Activated CD4-positive, alpha-beta memory T cell treated with anti-CD3 and anti-CD28 coated beads, Interleukin-2, amount 10 ng/mL, durations not matched to agents 7 days and 5 days (primary cell): ENCODE data around the gene TBC1D22B. TPM values are rescaled to one million over a fixed set of nuclear protein-coding genes. Genes with fewer than 3 reads are reported as not detected.

Experiments used
- CTCF ChIA-PET: fragments of 350-600 bp; sonication (Branson Sonifier 250); formaldehyde crosslinking; loops from one replicate; lab custom pipeline; 2021; ENCODE audit warnings: antibody characterized with exemption, inconsistent platforms; lab: Charles Lee
- POLR2A ChIA-PET: fragments of 350-600 bp; sonication (Branson Sonifier 250); formaldehyde crosslinking; loops from one replicate; lab custom pipeline; 2021; ENCODE audit warnings: antibody characterized with exemption; lab: Charles Lee
- DNase-seq: peaks from one replicate; pipeline ENCODE4 v3.0.0-alpha.2; 2020
- H3K27ac Mint-ChIP-seq: one replicate; pipeline ENCODE4 v1.8.0; 2021; ENCODE audit warnings: mild to moderate bottlenecking, mixed read lengths
- H3K27me3 Mint-ChIP-seq: one replicate; pipeline ENCODE4 v1.8.0; 2021; ENCODE audit warnings: mixed read lengths
- H3K36me3 Mint-ChIP-seq: one replicate; pipeline ENCODE4 v1.8.0; 2021; ENCODE audit warnings: low read depth, mixed read lengths
- H3K4me1 Mint-ChIP-seq: one replicate; pipeline ENCODE4 v1.8.0; 2021; ENCODE audit warnings: mixed read lengths
- H3K4me3 Mint-ChIP-seq: one replicate; pipeline ENCODE4 v1.8.0; 2021; ENCODE audit warnings: mild to moderate bottlenecking, mixed read lengths
- H3K9me3 Mint-ChIP-seq: one replicate; pipeline ENCODE4 v1.8.0; 2021; ENCODE audit warnings: mixed read lengths
- total RNA-seq, 2 experiments: library from RNA; stranded (reverse); gene quantifications; one replicate each; pipeline ENCODE4 v1.2.3, GENCODE V29; 2021

The TBC1D22B gene
- total RNA-seq, 2 experiments from 2014 or later = 16.5 TPM

DNA sequence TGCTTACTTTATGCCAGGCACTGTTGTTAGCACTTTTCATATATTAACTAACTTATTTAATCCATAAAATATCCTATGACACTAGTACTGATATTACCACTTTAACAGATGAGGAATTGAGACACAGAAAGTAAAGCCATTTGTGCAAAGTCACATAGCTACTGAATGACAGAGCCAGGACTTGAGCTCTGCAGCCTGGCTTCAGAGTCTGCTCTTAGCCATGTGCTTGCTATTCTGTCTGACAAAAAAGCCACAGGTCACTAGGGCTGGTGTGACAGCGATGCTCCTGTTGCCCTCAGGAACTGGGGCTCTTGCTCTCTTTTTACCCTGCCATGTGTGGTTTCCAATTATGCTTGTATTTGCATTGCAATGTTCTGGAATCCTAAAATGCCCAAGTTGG is 51.5 kb downstream of the TBC1D22B start:
- no peak overlapping the region for H3K27ac Mint-ChIP-seq
- peaks cover 7% of the 10 kb centered on the region for H3K4me1 Mint-ChIP-seq

DNA sequence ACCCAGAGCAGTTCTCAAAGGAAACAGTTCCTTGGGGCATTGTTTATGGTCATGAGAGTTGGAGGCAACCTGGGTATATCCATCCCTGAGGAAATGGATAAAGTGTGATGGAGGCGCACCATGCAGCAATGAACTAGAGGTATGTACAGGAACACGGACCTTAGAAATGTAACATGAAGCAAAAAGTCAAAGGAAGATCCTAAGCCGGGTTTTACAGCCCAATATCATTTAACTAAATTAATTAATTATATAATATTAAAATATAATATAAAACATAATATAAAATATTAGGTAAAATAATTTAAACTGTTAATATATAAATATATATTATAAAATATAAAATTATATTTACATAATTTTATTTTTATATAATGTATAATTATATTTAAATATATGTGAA is 52.1 kb downstream of the TBC1D22B start:
- CTCF ChIA-PET = interaction anchor here (0.8 to 1.3 kb wide), 3 partner anchors 10 to 36 kb away, joined by 3 to 6 read pairs (median 3); no protein-coding TSS in a partner anchor
- no peaks in the 10 kb centered on the region for H3K9me3 Mint-ChIP-seq
- peaks cover 22% of the 10 kb centered on the region for H3K36me3 Mint-ChIP-seq
- H3K27ac Mint-ChIP-seq = no peak overlapping the region
- no peaks in the 10 kb centered on the region for H3K27me3 Mint-ChIP-seq
- H3K4me1 Mint-ChIP-seq = peaks cover 6% of the 10 kb centered on the region
- H3K4me3 Mint-ChIP-seq = no peak overlapping the region
- POLR2A ChIA-PET = no interaction called here
- no peak for DNase-seq

More for the DNA sequence above, 51.5 kb downstream of the TBC1D22B start:
- Mint-ChIP-seq H3K36me3 (peaks cover 23% of the 10 kb centered on the region), H3K9me3 (no peaks in the 10 kb centered on the region), H3K27me3 (no peaks in the 10 kb centered on the region), H3K4me3 (no peak overlapping the region)
- no peak for DNase-seq
- ChIA-PET POLR2A (no interaction called here), CTCF (no interaction called here)

DNA sequence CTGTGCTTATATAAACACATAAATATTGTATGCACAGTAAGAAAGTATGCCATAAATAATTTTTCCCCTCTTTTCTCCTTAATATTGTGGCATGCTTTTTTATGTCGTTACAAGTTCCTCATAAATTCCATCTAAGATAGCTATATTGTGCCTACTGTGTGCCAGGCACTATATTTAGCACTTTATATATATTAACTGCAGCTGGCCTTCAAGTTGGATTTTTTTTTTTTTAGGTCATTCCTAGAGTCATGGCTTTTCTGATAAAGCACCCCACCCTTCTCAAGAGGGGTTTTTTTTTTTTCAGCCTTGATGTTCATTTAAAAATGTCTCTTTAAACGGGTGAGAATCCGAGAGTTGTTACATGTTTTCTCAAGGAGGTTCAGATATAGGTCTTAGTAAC is 53.4 kb downstream of the TBC1D22B start:
- POLR2A ChIA-PET = interaction anchor here (0.7 kb wide), 1 partner anchor 68 kb away, joined by 3 read pairs; no protein-coding TSS in a partner anchor
- CTCF ChIA-PET = interaction anchor here (1.2 to 6.7 kb wide), 3 partner anchors 11 to 290 kb away, joined by 3 to 71 read pairs (median 3); no protein-coding TSS in a partner anchor
- no peaks in the 10 kb centered on the region for H3K27me3 Mint-ChIP-seq
- no peak overlapping the region for H3K27ac Mint-ChIP-seq
- peaks cover 28% of the 10 kb centered on the region for H3K36me3 Mint-ChIP-seq
- no peak for DNase-seq
- peaks cover 8% of the 10 kb centered on the region for H3K4me1 Mint-ChIP-seq
- H3K9me3 Mint-ChIP-seq = no peaks in the 10 kb centered on the region
- H3K4me3 Mint-ChIP-seq = no peak overlapping the region

DNA sequence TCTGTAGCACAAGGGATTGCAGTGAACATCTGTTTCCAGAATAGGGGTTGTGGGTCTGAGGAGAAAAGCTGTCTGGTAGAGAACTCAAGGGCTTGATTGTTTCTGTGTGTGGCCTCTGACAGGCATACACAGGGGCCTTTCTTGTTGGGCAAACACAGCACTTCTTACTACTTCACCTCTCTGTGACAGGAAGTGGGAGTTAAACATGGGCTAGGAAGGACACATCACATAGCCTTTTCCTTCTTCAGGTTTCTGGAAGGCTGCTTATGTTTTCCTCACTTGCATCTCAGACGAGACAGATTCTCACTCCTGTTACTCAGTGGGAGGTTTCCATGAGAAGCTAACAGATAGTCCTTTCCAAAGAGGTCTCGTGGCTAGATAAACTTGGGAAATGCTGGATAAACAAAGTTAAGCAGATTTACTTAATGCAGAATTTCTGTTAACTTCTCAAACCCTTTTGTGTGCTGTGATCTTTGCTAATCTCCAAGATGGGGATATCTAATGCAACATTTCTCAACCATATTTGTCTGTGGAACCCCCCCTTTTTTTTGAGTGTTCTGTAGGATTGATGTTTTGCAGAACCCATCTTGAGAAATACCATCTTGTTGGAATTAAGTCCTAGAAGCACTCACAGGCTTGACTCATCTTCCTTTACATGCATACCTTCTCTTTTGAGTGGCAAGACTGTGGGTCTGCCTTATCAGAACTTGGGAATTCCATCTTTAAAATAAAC is 54.3 kb downstream of the TBC1D22B start:
- H3K9me3 Mint-ChIP-seq = no peaks in the 10 kb centered on the region
- no peaks in the 10 kb centered on the region for H3K27me3 Mint-ChIP-seq
- DNase-seq = no peak
- peaks cover 28% of the 10 kb centered on the region for H3K36me3 Mint-ChIP-seq
- peak overlapping the region; percentile 23 for H3K27ac Mint-ChIP-seq
- ChIA-PET POLR2A (no interaction called here), CTCF (interaction anchor here (6.7 kb wide), 1 partner anchor 291 kb away, joined by 71 read pairs; no protein-coding TSS in a partner anchor)
- H3K4me1 Mint-ChIP-seq = peaks cover 8% of the 10 kb centered on the region
- no peak overlapping the region for H3K4me3 Mint-ChIP-seq

DNA sequence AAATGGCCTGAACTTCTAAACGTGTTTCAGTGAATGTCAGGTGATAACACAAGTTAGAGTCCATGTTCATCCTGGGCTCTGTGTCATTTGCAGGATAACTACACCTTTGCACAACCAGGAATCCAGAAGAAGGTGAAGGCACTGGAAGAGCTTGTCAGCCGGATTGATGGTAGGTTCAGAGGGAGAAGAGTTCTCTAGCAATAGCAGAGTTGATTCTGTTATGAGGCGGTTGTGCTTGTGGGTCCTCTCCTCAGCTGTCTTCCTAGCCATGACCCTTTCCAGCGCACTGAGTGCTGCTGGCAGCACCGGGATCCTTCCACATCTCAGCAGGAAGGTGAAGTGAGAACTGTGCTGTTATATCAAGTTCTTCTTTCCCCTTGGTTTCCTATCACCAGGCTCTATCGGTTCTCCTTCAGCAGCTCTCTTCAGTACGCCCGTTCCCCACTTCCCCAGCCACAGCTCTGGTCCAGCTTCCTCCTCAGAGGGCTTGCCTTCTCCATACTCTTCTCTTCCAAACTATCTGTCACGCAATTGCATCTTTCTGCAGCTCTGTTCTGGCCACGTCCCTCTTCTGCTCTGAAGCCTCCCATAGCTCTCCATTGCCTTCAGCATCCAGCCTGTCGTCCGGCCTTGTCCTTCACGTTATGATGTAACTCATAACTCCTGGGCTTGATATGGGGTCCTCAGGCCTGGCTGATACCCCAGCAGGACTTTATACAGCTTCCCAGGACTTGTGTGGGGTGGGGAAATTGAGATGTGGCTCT is 56.3 kb downstream of the TBC1D22B start:
- ChIA-PET POLR2A (interaction anchor here (1.8 to 2.9 kb wide), 2 partner anchors 56 to 296 kb away, joined by 4 to 9 read pairs; partner anchors contain the start of genes TBC1D22B and TMEM217), CTCF (interaction anchor here (0.5 to 6.7 kb wide), 22 partner anchors 9 to 547 kb away, joined by 3 to 71 read pairs (median 4); partner anchors contain the start of genes TBC1D22B and TMEM217)
- no peak overlapping the region for H3K27ac Mint-ChIP-seq
- H3K9me3 Mint-ChIP-seq = no peaks in the 10 kb centered on the region
- DNase-seq = no peak
- H3K4me3 Mint-ChIP-seq = no peak overlapping the region
- peaks cover 21% of the 10 kb centered on the region for H3K36me3 Mint-ChIP-seq
- no peaks in the 10 kb centered on the region for H3K27me3 Mint-ChIP-seq
- H3K4me1 Mint-ChIP-seq = peaks cover 8% of the 10 kb centered on the region

DNA sequence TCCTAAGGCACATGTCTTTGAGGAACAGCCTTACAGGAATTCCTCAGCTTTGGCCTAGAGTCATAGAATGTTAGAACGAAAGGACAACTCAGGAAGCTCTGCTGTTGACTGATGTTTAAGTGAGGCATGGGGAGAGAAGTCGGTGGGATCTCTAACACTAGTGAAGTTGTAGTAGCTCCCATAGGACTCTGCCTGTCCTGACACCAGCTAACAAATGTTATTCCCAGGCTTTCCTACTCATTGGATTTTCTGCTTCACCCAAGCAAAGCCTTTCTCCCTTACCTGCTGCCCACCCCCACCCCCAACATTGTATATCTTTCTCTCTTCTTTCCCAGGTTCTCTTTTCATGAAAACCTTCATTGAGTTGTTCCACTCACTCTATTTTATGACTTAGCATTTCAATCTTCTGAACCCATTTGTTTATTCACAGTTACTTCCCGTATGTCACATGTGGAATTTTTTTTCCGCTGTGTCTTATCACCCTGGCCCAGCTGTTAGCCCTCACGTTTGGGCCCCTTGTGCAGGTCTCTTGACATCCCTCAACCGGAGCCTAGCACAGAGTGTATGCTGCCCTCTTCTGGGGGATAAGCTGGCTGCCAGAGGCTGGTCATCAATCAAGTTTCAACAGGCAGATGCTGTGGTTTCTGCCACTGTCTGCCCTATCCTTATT is 57.0 kb downstream of the TBC1D22B start:
- DNase-seq = peak; percentile 56
- H3K4me3 Mint-ChIP-seq = no peak overlapping the region
- H3K27ac Mint-ChIP-seq = no peak overlapping the region
- H3K4me1 Mint-ChIP-seq = peaks cover 10% of the 10 kb centered on the region
- peaks cover 16% of the 10 kb centered on the region for H3K36me3 Mint-ChIP-seq
- no peaks in the 10 kb centered on the region for H3K9me3 Mint-ChIP-seq
- ChIA-PET CTCF (interaction anchor here (0.6 to 6.7 kb wide), 22 partner anchors 10 to 548 kb away, joined by 3 to 71 read pairs (median 4); partner anchors contain the start of genes TBC1D22B and TMEM217), POLR2A (interaction anchor here (1.8 to 2.9 kb wide), 2 partner anchors 57 to 297 kb away, joined by 4 to 9 read pairs; partner anchors contain the start of genes TBC1D22B and TMEM217)
- no peaks in the 10 kb centered on the region for H3K27me3 Mint-ChIP-seq

DNA sequence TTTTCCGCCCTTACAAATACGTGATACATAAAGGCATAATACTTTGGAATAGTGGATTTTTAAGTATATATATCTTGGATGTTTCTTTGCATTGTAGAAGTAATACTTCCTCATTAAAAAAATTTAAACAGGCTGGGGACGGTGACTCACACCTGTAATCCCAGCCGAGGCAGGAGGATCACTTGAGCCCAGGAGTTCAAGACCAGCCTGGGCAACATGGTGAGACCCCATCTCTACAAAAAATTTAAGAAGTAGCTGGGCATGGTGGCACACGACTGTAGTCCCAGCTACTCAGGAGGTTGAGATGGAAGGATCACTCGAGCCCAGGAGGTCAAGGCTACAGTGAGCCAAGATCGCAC is 57.6 kb downstream of the TBC1D22B start:
- no peak for DNase-seq
- Mint-ChIP-seq H3K27me3 (no peaks in the 10 kb centered on the region), H3K4me1 (peaks cover 13% of the 10 kb centered on the region), H3K9me3 (no peaks in the 10 kb centered on the region), H3K4me3 (no peak overlapping the region), H3K36me3 (peaks cover 18% of the 10 kb centered on the region), H3K27ac (no peak overlapping the region)
- POLR2A ChIA-PET = interaction anchor here (1.8 to 2.9 kb wide), 2 partner anchors 57 to 297 kb away, joined by 4 to 9 read pairs; partner anchors contain the start of genes TBC1D22B and TMEM217
- CTCF ChIA-PET = interaction anchor here (0.7 to 6.7 kb wide), 15 partner anchors 10 to 412 kb away, joined by 3 to 71 read pairs (median 4); no protein-coding TSS in a partner anchor

DNA sequence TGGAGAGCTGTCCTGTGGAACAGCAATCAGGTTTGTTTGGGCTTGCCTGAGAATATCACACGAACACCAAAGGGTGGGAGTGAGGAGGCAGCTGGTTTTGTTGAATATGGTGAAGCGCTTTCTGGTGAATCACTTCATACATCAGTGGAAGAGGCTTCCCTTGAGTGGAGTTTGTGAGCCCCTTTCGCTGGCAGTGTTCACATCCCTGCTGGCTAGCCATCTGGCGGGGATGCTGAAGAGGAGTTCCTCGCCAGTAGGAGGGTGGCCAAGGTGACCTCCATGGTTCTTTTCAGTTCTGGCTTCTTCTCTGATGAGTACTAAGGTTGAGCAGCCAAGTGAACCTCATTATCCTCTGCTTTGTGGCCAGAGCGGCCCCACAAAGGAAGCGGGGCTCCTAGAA is 58.5 kb downstream of the TBC1D22B start:
- ChIA-PET POLR2A (no interaction called here), CTCF (interaction anchor here (1.1 to 6.7 kb wide), 5 partner anchors 9 to 295 kb away, joined by 3 to 71 read pairs (median 8); no protein-coding TSS in a partner anchor)
- Mint-ChIP-seq H3K27me3 (no peaks in the 10 kb centered on the region), H3K27ac (no peak overlapping the region), H3K4me1 (peaks cover 13% of the 10 kb centered on the region), H3K36me3 (peaks cover 18% of the 10 kb centered on the region), H3K9me3 (no peaks in the 10 kb centered on the region), H3K4me3 (no peak overlapping the region)
- DNase-seq = no peak

DNA sequence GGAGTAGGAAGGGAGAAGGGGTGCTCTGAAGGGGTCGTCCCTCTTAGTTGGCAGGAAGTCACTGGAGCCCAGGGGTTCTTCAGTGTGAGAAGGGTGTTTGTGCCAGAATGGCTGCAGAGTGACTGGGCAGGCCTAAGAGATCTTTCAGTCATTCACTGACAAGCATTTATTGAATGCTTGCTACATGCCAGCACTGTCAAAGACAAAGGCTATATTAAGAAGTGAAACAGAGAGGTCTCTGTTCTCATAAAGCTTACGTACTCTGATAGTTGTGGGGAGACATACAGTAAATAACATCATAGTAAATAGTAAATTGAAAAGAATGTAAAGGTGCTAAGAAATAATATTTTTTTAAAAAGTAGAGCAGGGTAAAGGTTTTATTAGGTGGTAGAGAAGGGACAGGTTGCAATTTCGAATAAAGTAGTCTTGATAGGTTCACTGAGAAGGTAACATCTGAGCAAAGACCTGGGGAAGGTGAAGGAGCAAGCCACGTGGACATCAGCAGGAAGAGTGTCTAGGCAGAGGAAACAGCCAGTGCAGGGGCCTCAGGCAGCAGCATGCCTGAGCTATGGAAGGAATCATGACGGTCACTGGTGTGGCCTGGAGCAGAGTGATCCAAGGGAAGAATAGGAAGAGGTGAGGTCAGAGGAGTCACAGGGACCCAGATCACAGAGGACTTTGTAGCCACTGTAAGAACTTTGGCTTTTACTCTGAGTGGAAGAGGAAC is 59.9 kb downstream of the TBC1D22B start:
- H3K4me1 Mint-ChIP-seq = peaks cover 11% of the 10 kb centered on the region
- H3K4me3 Mint-ChIP-seq = no peak overlapping the region
- no peaks in the 10 kb centered on the region for H3K9me3 Mint-ChIP-seq
- ChIA-PET POLR2A (interaction anchor here (0.5 kb wide), 1 partner anchor 552 kb away, joined by 3 read pairs; no protein-coding TSS in a partner anchor), CTCF (no interaction called here)
- peaks cover 24% of the 10 kb centered on the region for H3K36me3 Mint-ChIP-seq
- no peaks in the 10 kb centered on the region for H3K27me3 Mint-ChIP-seq
- H3K27ac Mint-ChIP-seq = no peak overlapping the region
- DNase-seq = no peak

DNA sequence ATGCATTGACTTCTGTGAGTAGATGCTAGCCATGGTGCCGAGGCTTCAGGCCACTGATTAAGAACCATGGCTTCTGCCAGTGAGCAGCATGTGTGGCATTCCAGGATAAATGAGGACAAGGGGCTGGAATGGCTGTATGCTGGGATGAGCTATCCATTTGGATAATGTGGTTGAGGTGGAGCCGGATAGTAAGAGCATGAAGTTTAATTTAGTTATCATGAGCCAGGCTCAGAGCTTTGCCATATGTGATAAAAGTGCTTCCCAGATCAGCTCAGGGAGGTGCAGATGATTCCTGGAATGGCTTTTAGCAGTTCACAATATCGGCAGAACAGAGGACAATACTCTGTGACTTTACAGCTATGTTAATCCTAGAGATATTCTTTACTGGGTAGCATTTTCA is 61.6 kb downstream of the TBC1D22B start:
- ChIA-PET POLR2A (no interaction called here), CTCF (interaction anchor here (0.8 to 1.2 kb wide), 2 partner anchors 20 to 301 kb away, joined by 3 to 4 read pairs; no protein-coding TSS in a partner anchor)

DNA sequence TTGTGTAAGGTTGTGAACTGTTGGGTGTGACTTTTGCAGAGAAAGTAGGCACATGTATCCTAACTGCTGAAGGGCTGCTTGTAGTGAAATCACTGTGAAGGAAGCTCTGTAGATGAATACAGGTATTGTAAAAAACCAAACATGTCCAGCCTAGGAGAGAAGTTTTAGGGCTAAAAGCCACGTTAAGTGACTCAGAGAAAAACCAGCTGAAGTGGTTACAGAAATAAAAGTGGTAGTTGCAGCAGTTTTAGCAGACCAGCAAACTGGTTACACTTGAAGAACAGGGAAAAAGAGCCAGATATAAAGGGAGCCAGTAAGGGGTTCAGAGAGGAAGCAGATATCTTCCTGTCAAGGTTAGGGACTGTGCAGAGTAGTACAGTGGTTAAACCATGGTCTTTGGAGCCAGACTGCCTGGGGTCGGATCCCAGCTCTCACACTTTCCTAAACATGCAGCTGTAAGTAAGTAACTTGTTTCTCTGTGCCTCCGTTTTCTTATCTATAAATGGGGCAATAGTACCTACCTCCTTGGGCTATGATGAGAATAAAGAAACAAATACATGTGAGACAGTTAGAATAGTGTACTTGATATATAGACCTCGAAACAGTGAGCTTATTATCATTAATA is 62.4 kb downstream of the TBC1D22B start:
- no peaks in the 10 kb centered on the region for H3K9me3 Mint-ChIP-seq
- H3K36me3 Mint-ChIP-seq = peaks cover 14% of the 10 kb centered on the region
- CTCF ChIA-PET = interaction anchor here (1.1 to 1.7 kb wide), 3 partner anchors 16 to 298 kb away, joined by 4 to 7 read pairs (median 4); no protein-coding TSS in a partner anchor
- DNase-seq = no peak
- POLR2A ChIA-PET = no interaction called here
- H3K4me1 Mint-ChIP-seq = peaks cover 20% of the 10 kb centered on the region
- H3K27me3 Mint-ChIP-seq = no peaks in the 10 kb centered on the region
- no peak overlapping the region for H3K4me3 Mint-ChIP-seq
- no peak overlapping the region for H3K27ac Mint-ChIP-seq

More for the DNA sequence above, 61.6 kb downstream of the TBC1D22B start:
- H3K36me3 Mint-ChIP-seq = peaks cover 20% of the 10 kb centered on the region
- no peaks in the 10 kb centered on the region for H3K9me3 Mint-ChIP-seq
- H3K4me3 Mint-ChIP-seq = no peak overlapping the region
- no peaks in the 10 kb centered on the region for H3K27me3 Mint-ChIP-seq
- peaks cover 19% of the 10 kb centered on the region for H3K4me1 Mint-ChIP-seq
- no peak for DNase-seq
- H3K27ac Mint-ChIP-seq = no peak overlapping the region
